22Rv1 (cell line): ENCODE results near the gene CYTH1.

Experiments used
- CTCF ChIP-seq: fragments of 450-650 bp; IDR thresholded peaks from 2 replicates; pipeline ENCODE4 v1.5.1; 2017; ENCODE audit warnings: mild to moderate bottlenecking
- ZFX ChIP-seq: fragments of 450-650 bp; IDR thresholded peaks from 2 replicates; pipeline ENCODE4 v1.6.1; 2017; ENCODE audit warnings: antibody characterized with exemption, borderline replicate concordance

GRCh38 chr17:78748730-78749317 is 33.2 kb downstream of the CYTH1 start:
- TF ChIP-seq CTCF (no peak), ZFX (no peak)
